ENCODE results near the gene SLC8A3.

GRCh38 chr14:70045844-70046535 is 142.8 kb downstream of the SLC8A3 start:
- TF ChIP-seq CTCF (IDR thresholded peaks at IDR 0.05; ENCODE audit: low read depth, low read length): peak; percentile 44
- TF ChIP-seq EZH2phosphoT487 (IDR thresholded peaks at IDR 0.05; ENCODE audit: low read depth): no peak
